ENCODE results near the gene MBD2.

GRCh38 chr18:54247511-54248175, 23.2 kb upstream of the MBD2 start:
- TF ChIP-seq CREB1 (IDR thresholded peaks at IDR 0.05; ENCODE audit: low read depth) (no peak), MAX (IDR thresholded peaks at IDR 0.05) (no peak), NFIC (IDR thresholded peaks at IDR 0.05) (no peak), USF1 (IDR thresholded peaks at IDR 0.05) (no peak), CEBPB (IDR thresholded peaks at IDR 0.05) (no peak), RAD21 (IDR thresholded peaks at IDR 0.05; ENCODE audit: low read depth) (no peak), FOXM1 (IDR thresholded peaks at IDR 0.05; ENCODE audit: borderline replicate concordance, low read depth) (no peak), EP300 (IDR thresholded peaks at IDR 0.05; ENCODE audit: borderline replicate concordance) (no peak), TCF12 (IDR thresholded peaks at IDR 0.05; ENCODE audit: low read depth) (no peak), REST (IDR thresholded peaks at IDR 0.05; ENCODE audit: low read depth) (no peak), YY1 (IDR thresholded peaks at IDR 0.05; ENCODE audit: low read depth) (no peak)

Data from Ishikawa (cell line).